GM18858 (cell line): ENCODE results near the gene LRRC47.

ENCODE experiments used
- ATAC-seq: cut with Tn5 transposase; IDR thresholded peaks from one replicate; pipeline ENCODE4 v1.9.1; 2021; ENCODE audit not compliant: unreplicated experiment

Gene LRRC47

DNA sequence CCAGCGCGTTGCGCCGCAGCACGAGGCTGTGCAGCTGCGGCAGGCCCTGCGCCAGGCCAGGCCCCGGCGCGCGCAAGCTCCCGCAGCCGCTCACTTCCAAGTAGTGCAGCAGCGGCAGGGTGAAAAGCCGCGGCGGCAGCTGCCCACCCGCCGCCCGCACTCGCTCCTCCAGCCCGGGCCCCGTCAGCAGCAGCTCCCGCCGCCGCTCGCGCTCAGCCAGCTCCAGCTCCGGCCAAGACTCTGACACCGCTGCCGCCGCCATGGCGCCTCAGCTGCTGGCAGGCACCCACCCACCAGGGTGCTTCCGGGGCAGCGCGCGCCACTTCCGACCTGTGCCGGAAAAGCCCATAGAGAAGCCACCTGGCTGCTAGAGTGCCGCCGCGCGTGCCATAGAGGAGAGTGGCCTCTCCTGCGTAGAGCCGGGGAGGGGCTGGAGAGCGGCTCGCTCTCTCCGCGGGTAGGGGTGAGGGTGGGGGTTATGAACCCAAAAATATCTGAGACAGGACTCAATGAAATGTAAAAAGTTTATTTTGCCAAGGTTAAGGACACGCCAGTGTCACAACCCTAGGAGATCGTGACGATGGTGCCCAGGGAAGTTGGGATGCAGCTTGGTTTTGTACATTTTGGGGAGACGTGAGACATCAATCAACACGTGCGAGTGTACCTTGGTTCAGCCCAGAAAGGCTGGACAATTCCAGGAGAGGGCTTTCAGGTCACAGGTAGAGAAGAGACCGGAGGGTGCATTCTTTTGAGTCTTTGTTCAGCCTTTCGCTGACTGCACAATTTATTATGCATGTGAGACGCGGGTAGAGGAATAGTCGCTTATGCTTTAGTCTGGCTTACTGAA, at the start of gene LRRC47:
LRRC47 (minus strand) TSS at position 284 of the 847 bp plus-strand sequence; CDS start at position 262, 22 bp downstream.
- peak; percentile 88 for ATAC-seq

- no peak for ATAC-seq
These were observed 46.6 kb upstream of the LRRC47 start for GRCh38 chr1:3842912-3843311.

- ATAC-seq: no peak
These were observed 45.2 kb upstream of the LRRC47 start for GRCh38 chr1:3841491-3841890.

- ATAC-seq: no peak
These were observed 42.5 kb upstream of the LRRC47 start for GRCh38 chr1:3838788-3839187.

DNA sequence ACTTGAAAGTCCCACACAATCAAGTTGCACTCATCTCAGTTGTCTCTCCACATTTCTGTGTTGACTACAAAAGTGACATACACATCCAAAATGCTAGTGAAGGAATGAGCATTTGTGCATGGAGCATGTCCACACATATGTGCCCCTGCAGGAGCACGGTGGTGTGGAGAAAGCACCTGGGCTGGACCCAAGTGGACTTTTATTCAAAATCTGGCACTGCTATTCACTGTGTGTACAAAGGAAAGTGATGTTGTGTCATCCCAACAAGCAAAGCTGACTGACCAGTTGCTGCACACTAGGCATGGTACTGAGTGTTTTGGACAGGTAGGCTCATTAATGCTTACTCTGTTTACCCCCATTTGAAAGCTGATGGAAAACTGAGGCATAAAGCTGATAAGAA, 41.4 kb upstream of the LRRC47 start:
- ATAC-seq: no peak

DNA sequence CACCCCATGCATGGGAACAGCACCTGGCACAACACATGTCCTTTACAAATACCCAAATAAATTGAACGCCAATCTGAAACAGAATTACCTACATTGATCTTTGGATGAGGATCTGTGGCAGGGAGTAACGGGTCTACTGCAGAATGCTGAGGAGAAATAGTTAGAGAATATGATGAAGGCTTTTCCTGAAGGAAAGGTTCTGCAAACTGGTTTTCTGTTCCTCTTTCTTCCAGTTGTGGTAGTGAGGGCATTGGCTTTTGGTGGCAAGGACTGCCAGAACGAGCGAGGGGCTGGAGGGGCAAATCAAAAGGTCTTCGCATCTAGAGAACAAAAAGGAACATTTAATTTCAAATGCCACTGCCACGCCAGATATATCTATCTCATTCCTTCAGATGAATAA, 40.9 kb upstream of the LRRC47 start:
- no peak for ATAC-seq

DNA sequence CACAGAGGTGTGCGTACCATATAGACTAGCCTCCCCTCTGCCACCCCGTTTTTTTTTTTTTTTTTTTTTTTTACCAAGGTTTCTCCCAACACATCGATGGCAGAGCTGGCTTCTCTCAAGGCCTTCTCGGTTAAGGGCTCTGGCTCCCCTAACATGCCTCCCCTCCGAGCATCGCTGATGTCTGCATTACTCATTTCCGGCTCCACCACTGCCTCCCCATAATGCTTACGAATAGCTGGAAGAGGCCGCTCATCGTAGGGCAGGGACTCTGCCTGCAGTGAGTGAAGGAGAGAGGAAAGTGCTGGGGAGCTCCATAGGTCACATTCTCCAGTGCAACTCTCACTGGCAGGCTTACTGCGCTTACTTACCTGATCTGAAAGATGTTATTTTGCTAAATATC, 40.1 kb upstream of the LRRC47 start:
- ATAC-seq: no peak

- no peak for ATAC-seq
These were observed 38.4 kb upstream of the LRRC47 start for GRCh38 chr1:3834701-3835100.

GRCh38 chr1:3831689-3832088, 35.4 kb upstream of the LRRC47 start:
- ATAC-seq: no peak

DNA sequence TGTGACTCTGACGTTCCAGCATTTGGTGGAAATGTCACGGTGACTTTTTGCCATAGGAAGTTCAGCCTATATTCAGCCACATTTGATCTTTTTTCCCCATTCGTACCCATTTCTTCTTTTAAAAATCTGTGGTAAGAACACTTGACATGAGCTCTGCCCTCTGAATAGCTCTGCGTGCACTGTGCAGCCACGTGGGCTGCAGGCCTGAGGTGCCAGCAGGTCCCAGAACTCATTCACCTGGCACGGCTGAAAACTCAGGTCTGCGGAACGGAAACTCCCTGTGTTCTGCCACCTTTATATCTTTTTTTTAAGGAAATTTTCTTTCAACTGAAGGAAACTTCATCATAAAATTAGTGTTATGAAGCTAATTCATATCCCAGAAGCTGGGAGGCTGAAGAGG, 32.1 kb upstream of the LRRC47 start:
- ATAC-seq: no peak

DNA sequence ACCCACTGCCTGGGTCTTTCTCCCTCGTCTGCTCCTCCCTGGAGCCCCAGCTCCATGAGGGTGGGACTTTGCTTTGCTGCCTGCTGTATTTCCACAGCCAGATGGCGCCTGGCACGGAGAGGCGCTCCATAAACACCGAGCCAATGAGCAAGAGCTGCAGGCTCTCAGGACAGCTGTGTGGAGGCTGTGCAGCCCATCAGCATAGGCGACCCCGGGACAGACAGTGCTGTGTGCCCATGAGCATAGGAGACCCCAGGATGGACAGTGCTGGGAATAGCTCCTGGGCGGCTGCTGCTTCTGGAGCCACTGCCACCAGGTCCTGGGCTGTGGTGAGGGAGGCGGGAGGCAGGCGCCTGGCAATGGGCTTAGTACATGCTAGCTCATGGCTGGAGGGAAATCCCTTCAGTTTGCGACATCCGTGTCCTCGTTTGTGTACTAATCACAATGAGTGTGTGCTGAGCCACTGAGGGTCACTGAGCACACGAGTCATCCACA, 31.6 kb upstream of the LRRC47 start:
- no peak for ATAC-seq

GRCh38 chr1:3825356-3825755, 29.1 kb upstream of the LRRC47 start:
- no peak for ATAC-seq

GRCh38 chr1:3824650-3825049, 28.4 kb upstream of the LRRC47 start:
- ATAC-seq: no peak

DNA sequence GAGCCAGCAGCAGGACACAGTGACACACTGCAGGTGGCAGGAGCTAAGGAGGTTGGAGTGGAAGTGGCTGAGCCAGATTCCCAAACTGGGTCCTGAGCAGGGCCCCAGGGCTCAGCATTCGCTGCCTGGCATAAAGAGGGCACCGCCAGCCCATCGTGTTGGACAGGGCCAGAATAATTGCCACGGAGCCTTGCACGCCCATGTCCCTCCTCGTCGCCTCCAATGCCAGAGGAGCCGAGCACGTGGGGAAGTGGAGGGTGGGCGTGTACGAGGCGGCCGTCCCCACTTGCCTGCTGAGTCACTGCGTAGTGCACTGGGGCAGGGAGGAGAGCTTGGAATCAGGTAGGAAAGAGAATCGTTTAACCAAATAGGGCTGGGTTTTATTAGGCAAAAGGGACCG, 26.1 kb upstream of the LRRC47 start:
- no peak for ATAC-seq

- no peak for ATAC-seq
These were observed 25.6 kb upstream of the LRRC47 start for GRCh38 chr1:3821908-3822307.

- no peak for ATAC-seq
These were observed 25.1 kb upstream of the LRRC47 start for GRCh38 chr1:3821447-3821846.

- no peak for ATAC-seq
These were observed 24.7 kb upstream of the LRRC47 start for GRCh38 chr1:3821004-3821403.

DNA sequence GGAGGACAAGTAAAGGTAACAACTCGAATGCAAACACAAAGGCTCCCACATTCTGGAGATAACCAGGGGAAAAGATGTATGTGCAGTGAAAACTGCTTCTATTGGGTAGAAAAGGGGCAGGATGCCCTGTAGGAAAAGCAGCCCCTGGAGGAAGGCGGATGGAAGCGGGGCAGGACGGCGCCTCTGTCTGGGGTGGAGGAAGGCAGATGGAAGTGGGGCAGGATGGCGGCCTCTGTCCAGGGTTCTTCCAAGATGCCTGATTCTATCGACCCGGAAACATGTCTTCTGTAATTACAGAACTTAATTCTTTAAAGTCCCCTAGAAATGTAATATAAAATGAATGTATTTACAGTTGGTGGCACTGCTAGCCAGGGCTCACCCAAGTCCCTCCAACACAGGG, 24.0 kb upstream of the LRRC47 start:
- no peak for ATAC-seq

DNA sequence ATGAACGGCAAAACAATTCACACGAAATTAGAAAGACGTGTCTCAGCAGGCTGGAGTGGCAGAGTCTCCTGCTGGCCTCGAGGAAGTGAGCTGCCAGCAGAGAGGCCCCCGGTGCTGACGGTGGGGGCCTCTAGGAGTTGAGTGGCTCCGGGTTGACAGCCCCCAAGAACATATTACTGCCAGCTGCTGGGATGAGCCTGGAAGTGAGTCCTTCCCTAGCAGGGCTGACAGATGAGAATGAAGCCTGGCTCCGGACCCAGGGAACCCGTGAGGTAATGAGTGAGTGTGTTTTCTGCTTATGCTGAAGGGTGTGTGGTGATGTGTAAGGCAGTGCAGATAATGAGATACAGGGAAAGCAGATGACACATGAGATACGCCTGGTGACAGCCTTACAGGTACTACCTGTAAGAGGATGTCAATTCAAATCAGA, 23.5 kb upstream of the LRRC47 start:
- ATAC-seq: no peak

DNA sequence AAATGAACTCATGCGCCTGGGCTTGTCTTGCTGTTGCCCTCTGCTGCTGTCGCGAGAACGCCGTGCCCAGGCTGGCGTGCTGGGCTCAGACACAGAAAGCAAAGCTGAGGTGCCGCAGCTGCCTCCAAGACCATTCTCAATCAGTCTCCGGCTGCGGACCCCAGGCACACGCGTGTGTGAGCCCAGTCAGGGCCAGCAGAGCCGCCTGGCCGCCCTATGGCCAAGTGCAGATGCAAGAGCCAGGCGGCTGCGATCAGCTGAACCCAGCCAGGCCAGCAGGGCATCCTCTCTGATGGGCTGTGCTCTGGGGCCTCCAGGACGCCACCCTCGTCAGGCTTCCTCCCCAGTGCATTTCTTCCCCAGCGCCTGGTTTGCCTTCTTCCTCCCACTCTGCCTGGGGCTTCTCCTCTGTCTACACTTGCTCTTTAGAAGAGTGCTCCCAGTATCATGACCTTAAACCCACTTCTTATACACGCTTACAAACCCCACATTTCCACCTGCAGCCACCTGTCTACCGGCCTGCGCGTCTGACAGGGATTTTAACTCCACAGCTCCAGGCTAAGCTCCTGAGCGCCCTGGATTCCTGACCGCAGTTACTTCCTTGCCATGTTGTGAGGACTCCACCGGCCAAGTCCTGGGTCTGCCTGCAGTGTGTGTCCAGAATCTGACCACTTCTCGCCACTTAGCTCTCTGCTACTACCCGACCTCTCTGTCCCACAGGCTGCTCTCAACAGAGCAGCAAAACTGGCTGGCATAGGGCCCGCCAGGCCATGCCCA, 21.7 kb upstream of the LRRC47 start:
- ATAC-seq: no peak

- ATAC-seq: no peak
These were observed 20.9 kb upstream of the LRRC47 start for GRCh38 chr1:3817138-3817740.
